NB4 (cell line): ENCODE measurements around the gene CASZ1.

Experiments
- DNase-seq: peaks from one replicate; pipeline ENCODE4 v3.0.0; 2010; ENCODE audit warnings: low read depth
- H3K4me3 ChIP-seq: one replicate; pipeline ENCODE4 v1.5.1; 2011; ENCODE audit warnings: mild to moderate bottlenecking, low read depth, low read length, moderate library complexity
- MYC ChIP-seq: IDR thresholded peaks from 2 replicates; pipeline ENCODE4 v1.6.1; 2011; ENCODE audit warnings: low read depth, low read length
- POLR2A ChIP-seq: IDR thresholded peaks from 2 replicates; pipeline ENCODE4 v1.6.1; 2011; ENCODE audit warnings: mild to moderate bottlenecking; ENCODE audit not compliant: insufficient read length; ENCODE audit errors: extremely low read depth
- TF ChIP-seq, protein P1 (sequence below): IDR thresholded peaks from one replicate; pipeline ENCODE4 v1.5.1; 2012; ENCODE audit warnings: low read depth, low read length
- TF ChIP-seq, protein P2 (sequence below): IDR thresholded peaks from 2 replicates; pipeline ENCODE4 v1.6.1; 2011; ENCODE audit warnings: low read depth, low read length

CASZ1 gene

DNA sequence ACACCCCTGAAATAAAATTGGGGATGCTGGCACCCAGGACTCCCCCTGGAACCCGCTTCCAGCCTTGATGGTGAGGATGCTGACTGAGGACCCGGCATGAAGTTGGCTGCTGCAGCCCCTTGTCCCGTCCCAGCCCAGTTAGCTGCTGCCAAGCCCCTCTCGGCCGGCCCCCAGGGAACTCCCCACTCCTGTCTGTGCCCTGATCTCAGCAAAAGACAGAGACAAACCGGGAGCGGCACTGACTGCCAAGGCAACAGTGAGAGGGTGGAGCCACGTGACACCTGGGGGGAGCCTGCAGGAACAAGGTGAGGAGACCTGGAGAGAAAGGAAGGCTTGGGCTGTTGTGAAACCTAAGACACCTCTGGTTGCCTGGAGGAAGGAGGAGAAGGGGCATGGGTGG lies 24.7 kb downstream of the CASZ1 start:
- no peak for DNase-seq
- H3K4me3 ChIP-seq: no peak overlapping the region
- TF ChIP-seq, protein P1, sequence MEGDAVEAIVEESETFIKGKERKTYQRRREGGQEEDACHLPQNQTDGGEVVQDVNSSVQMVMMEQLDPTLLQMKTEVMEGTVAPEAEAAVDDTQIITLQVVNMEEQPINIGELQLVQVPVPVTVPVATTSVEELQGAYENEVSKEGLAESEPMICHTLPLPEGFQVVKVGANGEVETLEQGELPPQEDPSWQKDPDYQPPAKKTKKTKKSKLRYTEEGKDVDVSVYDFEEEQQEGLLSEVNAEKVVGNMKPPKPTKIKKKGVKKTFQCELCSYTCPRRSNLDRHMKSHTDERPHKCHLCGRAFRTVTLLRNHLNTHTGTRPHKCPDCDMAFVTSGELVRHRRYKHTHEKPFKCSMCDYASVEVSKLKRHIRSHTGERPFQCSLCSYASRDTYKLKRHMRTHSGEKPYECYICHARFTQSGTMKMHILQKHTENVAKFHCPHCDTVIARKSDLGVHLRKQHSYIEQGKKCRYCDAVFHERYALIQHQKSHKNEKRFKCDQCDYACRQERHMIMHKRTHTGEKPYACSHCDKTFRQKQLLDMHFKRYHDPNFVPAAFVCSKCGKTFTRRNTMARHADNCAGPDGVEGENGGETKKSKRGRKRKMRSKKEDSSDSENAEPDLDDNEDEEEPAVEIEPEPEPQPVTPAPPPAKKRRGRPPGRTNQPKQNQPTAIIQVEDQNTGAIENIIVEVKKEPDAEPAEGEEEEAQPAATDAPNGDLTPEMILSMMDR: no peak
- TF ChIP-seq MYC (no peak), POLR2A (no peak)
- TF ChIP-seq, protein P2, sequence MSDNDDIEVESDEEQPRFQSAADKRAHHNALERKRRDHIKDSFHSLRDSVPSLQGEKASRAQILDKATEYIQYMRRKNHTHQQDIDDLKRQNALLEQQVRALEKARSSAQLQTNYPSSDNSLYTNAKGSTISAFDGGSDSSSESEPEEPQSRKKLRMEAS: no peak

DNA sequence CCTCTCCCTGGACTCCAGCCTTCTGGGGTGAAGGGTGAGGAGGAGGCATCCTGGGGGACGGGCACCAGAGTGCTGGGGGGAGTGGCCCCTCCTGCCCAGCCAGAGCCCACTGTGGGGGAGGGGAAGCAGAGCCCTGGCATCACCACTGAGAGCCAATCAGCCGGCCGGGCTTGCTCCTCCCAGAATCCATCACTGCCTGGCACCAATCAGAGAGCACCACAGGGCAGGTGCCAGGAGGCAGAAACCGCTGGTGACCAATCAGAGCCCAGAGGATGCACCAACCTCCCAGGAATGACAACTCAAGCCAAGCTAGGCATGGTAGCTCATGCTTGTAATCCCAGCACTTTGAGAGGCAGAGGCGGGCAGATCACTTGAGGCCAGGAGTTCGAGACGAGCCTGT lies 27.9 kb downstream of the CASZ1 start:
- TF ChIP-seq POLR2A (no peak), MYC (no peak)
- TF ChIP-seq, protein P2: no peak
- TF ChIP-seq, protein P1: no peak
- no peak for DNase-seq
- no peak overlapping the region for H3K4me3 ChIP-seq

DNA sequence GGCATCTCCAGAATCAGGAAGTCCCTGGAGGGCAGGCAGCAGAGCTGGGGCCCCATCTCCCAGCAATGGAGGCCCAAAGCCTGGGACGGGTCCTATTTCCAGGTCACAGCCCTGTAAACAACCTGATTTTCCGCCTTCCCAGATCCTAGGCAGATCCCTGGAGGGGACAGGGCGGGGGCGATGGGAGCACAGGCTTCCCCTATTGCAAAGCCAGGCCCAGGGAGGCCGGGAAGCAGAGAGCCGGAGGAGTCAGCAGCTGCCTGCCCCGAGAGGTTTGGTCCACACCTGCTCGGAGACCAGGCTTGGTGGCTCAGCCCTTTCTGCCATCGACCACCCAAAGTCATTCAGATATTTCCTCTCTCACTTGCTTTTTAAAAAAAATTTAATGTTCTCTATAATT lies 29.2 kb downstream of the CASZ1 start:
- TF ChIP-seq, protein P1: no peak
- TF ChIP-seq POLR2A (no peak), MYC (no peak)
- TF ChIP-seq, protein P2: no peak
- DNase-seq: no peak

DNA sequence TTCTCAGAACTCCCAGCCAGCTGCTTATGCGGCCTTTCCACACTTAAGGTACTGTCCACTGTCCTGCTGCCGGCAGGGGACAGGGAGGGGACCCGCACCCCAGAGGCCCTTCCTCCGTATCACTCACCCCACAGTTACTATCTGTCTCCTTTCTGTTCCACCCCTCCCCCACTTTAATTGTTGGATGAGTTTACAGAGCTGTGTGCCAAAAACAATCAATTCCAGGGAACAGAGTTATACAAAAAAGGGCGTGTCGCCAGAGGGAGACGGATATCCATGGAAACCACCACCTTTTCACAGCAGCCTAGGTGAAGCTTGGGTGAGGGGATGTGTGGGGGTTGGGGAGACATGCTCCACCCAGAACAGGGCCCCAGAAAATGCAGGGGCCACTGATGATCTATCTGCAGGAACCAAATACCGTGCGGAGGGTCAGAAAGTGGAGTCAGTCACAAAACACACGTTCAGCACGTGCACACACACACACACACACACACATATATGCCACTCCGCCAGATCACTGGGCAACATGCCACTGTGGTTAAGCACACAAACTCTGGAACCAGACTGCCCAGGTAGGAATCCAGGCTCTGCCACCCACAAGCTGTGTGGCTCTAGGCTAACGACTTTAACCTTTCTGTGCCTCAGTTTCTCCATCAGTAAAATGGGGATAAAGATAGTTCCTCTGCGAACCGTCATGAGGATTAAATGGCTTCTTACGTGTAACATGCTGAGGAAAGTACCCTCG lies 30.5 kb downstream of the CASZ1 start:
- TF ChIP-seq, protein P1: no peak
- no peak for TF ChIP-seq MYC
- TF ChIP-seq POLR2A: no peak
- TF ChIP-seq, protein P2: no peak
- H3K4me3 ChIP-seq: no peak overlapping the region
- no peak for DNase-seq

More for the DNA sequence above, 29.2 kb downstream of the CASZ1 start:
- H3K4me3 ChIP-seq: no peak overlapping the region

DNA sequence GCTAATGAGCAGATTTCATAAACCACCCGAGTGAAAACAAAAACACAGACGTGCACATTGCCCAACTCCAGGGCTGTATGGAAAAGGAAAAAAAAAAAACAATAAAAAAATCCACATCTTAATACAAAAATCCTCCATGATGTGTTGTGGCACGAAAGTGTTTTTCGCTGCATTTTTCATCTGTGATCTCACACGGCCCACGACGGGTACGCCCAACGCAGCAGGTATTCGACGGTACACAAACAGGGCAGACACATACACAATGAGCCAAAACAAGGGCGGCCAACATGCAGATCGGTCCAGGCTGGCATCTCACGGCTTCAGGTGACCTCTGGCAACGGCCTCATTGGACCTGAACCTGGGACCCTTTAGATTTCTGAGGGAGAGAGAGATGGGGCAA lies 31.1 kb downstream of the CASZ1 start:
- no peak for DNase-seq
- TF ChIP-seq, protein P1: no peak
- TF ChIP-seq POLR2A: no peak
- TF ChIP-seq, protein P2: no peak
- no peak for TF ChIP-seq MYC
- no peak overlapping the region for H3K4me3 ChIP-seq
